ENCODE measurements around the gene CENPB.

Gene CENPB

GRCh38 chr20:3788685-3789155, 2.2 kb upstream of the CENPB start:
- no peak for DNase-seq

DNA sequence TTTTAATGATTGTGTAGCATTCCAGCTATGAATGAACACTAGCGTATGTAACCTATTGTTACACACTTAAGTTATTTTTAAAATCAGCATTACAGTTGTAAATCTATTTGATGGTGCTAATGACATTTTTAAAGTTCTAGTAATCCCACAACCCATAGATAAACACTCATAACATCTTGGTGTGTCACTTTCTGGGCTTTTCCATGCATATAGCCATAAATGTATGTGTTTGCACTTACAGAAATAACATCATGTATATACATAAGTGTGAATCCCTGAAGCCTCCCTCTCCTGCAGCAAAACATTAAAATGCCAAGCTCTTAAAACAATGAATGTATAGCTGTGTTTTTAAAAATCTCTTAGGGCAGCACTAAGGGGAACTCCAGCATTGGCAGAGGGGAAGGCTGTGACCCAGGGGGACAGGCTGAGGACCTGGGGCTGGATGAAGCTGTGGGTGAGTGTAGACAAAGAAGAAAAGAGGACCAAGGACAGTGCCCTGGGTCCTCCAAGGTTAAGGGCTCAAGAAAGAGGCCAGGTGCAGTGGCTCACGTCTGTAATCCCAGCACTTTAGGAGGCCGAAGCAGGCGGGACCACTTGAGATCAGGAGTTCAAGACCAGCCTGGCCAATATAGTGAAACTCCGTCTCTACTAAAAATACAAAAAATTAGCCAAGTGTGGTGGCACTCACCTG, 929 bp upstream of the CENPB start:
- no peak for DNase-seq

- DNase-seq, result peak; percentile 28
These were observed 435 bp downstream of the CENPB start for GRCh38 chr20:3786126-3786484.

DNA sequence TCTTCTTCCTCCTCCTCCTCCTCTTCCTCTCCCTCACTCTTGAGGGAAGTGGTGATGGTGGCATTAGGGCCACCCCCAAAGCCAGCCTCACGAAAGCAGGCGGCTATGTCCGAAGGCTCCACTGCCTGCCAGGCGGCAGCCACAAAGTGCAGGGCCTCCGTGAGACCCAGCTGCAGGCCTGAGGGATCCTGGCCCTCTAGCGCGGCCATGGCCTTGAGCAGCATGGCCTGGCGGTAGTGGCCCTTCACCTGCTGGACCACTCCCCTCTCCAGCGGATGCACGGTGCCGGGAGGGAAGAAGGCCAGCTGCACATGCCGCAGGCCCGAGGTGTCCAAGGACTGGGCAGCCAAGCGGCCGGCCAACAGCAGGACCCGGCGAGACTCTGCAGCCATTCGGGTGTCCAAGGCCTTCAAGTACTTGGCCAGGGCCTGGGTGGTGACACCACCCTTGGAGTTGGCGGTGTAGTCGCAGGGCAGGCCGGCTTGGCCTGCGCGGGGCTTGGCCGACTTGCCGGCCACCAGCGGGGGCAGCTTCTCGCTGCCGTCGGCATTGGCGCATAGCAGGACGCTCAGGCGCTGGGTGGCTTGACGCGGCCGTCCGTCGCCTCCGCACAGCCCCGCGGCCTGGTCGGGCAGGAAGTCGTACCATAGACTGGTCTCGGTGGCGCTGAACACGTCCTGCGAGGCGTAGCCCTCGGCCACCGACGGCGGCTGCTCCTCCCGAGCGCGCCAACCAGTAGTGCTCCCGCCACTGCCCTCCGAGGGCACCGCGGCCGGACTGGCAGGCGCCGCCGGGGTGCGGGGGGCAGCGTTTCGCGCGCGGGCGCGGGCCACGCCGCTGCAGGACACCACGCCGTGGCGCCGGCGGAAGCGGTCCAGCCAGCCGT, 1.1 kb downstream of the CENPB start:
- DNase-seq, result no peak

DNA sequence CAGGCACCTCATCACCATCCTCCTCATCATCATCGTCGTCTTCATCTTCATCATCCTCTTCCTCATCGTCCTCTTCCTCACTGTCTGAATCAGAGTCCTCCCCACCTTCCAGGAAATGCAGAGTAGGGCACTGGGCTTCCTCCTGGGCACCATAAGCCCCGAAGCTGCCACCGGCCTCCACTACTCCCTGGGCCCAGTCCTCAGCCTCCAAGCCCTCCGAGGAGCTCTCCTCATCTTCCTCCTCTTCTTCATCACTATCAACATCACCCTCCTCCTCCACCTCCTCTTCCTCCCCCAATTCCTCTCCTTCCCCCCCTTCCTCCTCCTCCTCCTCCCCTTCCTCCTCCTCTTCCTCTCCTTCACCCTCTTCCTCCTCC, 1.7 kb downstream of the CENPB start:
- no peak for DNase-seq

DNA sequence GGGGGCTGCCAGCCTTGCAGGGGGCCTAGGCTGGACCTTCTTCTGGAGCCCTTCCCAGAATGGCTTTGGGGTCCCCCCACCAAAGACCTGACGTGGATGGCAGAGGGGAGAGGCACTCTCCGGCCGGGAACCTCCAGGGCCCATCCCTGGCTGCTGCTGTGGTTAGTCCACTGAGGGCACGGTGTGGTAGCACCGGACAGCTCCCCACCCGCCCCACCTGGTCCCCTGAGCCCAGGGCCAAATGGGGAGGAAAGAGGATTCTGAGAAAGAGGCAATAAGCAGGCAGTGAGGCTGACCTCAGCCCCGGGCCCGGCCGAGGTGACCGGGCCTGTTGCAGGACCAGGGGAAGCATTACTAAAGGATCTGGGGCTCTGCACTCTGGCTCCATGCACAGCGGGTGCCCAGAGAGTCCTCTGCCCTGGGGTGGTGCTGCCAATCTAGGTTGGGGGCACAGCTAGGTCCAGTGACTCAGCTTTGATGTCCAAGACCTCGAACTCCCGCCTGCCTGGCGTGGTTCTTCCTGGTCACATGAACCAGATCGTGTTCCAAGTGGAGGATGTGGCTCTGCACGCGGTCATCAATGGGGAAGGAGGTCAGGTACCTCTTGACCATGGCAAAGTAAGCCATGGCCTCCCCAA, 2.2 kb downstream of the CENPB start:
- DNase-seq, result no peak

- no peak for DNase-seq
These were observed 2.9 kb downstream of the CENPB start for GRCh38 chr20:3783511-3784195.

DNA sequence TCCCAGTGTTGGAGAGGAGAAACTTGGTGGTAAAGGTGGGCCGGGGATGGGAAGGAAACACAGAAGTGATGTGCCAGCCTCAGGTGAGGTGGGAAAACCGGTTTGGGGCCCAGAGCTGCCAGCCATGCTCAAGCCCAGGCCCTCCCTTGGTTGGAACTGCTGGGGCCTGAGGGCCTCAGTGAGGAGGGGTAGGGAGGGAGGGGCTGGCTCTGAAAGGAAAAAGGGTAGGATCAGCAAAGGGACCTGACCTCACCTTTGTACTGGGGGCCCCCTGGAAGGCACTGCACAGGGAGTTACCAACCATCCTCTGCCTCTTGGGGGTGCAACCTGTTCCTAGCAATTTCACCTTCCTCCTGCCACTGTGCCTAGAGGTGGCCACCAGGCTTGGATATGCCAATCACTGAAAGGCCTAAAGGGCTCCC, 3.5 kb downstream of the CENPB start:
- DNase-seq, result no peak

DNA sequence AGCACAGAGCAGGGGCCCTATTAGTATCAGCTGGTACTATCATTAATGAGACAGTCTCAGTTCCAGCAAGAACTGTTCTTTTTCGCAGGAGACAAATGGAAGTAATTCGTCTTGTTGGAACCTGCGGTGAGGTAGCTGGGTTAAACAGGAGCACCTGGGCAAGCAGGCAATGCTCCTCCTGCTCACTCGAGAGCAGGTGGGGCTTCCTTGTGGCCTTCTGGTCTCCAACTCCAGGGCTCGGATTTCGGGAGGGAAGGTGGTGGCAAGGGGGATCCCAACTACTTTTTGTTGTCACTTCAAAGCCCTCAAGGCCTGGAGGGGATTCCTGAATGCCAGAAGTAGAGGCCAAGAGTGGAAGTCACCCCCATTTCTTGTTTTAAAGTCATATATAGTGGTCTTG, 3.9 kb downstream of the CENPB start:
- no peak for DNase-seq

GRCh38 chr20:3781153-3781910, 5.2 kb downstream of the CENPB start, which contains the start of gene SPEF1:
Gene SPEF1, minus strand, starts transcription at chr20:3781448. Its CDS starts 161 bp downstream, at chr20:3781287.
- DNase-seq, result no peak

DNA sequence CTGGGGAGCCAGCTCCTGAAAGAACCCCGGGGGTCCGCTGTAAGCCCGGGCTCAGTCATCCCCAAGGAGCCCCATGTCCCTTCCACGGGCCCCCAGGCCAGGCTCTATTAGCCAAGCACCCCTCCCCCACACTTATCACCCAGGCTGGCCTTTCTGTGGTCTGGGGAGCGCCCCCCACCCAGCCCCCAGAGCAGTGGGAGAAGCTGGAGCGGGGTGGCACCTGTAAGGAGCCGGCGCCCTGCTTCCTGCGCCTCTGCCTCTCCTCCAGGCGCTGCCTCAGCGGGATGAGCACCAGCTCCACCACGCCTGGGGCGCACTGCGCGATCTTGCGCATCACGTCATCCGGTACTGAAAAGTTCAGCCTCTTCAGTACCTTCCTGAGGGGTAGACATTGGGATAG, 7.6 kb downstream of the CENPB start:
- DNase-seq, result no peak

- no peak for DNase-seq
These were observed 8.6 kb downstream of the CENPB start for GRCh38 chr20:3777716-3778629.

- DNase-seq, result no peak
These were observed 9.2 kb downstream of the CENPB start for GRCh38 chr20:3777381-3777715.

DNA sequence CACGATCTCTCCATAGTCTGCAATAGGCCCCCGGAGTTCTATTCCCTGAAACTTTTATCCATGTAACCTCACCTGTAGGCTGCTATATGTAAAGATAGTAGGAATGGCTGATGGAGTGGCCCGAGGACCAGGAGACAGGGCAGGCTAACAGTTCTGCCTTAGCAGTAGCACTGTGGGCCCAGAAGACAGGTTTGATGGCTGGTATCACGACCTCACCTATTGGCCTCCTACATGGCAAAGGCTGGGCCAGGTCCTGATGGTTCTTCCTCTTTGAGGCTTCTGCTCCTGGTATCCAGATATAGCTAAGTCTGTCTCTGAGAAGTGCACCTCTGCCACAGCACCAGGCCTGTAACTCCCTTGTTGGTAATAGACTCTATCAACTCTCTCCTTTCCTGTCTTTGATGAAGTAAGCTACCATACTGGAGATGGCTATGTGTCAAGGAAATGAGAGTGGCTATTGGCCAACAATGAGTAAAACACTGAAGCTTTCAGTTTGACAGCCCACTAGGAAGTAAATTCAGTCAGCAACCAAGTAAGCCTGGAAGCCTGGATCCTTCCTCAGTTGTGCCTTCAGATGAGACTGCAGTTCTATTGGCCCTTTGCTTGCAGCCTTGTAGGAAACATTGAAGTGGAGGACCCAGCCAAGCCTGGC, 11.0 kb downstream of the CENPB start:
- no peak for DNase-seq

DNA sequence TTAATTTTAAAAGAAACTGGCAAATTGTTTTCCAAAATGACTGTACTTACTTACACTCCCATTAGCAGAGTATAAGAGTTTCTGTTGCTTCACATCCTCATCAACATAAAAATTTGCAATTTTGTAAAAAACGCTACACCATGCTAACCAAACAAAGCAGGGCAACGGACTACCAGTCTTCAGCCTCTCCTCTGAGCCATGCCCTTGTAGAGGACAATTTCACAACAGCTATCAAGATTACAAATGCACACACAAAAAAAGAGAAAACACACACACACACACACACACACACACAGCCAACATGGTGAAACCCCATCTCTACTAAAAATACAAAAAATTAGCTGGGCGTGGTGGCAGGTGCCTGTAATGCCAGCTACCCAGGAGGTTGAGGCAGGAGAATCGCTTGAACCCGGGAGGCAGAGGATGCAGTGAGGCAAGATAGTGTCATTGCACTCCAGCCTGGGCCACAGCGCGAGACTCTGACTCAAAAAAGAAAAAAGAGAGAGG, 14.9 kb downstream of the CENPB start:
- DNase-seq, result no peak

DNA sequence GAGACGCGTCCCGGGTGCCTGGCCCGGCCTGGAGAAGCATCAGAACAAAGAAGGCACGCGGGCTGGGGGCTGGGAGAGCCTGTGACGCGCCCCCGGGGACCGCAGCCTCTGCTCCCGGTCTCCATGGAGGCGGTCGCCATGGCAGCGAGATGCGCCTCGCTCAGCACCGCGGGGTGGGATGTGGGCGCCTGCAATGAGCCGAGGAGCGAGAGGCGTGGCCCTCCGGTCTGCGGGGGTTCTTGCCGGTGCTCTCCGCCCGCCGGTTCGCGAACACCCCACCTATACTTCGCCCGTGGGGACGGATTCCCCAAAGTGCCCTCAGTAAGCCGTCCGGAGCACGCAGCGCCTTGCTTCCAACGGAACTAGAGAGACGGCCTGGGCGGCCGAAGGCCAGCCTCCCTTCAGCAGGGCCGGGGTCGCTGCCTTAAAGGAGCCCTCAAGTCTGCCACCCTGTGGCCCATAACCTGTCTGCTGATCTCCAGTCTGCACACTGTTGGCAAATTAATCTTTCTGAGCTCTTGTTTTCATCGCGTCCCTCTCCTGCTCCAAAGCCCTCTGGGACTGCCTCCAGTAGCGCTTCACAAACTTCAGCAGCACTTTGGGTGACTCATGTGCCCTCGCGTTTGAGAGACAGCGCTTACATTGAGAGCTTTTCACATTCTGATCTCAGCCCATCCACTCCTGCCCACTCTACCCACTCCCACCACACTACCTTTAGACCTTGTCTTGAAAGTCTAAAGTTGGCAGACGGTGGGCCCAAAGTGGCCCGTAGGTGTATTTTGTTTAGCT, 18.0 kb downstream of the CENPB start:
- peak; percentile 86 for DNase-seq

DNA sequence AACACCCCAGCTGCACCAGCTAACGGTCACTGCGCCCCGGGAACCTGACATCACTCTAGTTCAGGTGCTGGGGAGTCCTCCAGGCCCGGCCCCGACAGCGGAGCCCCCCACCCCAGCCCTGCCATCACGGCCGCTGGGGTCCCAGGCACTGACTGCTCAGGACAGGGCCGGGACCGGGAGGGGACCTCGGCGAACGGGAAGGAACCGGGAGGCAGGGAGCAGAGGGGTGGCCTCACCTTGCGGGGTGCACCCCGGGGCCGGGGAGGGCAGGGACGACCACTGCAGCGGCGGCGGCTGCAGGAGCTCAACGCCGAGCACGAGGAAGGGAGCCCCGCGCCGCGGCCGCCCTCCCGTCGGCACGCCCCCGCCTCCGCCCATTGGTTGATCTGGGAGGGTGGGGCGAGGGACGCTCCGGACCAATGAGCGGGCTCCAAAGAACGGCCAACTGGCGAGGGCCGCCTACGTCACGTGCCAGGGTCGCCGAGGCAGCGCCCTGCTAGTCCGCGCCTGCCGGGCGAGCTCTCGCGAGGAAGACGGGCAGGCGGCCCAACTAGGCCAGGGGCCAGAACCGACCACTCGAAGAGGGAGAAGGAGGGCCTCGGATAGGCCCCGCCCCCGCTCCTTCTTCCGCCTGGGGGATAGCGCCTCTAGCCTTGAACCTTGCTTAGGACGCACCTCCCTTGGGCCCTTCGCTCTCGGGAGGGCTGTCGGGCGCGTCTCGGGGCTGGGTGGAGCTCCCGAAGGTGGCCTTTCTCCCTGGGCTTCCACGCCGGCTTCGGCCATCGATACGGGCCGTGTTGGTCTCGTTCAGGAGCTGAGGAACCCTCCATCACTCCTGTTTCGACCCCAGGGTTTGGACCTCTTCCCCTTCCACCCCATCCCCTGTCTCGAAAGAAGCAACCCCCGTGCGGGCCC, 18.9 kb downstream of the CENPB start, which contains the start of gene ADISSP:
Gene ADISSP (minus strand): TSS at position 327 of the 915 bp plus-strand sequence. CDS start 7,653 bp downstream, outside the sequence.
- DNase-seq, result peak; percentile 94

GRCh38 chr20:3767110-3767426, 19.5 kb downstream of the CENPB start:
- DNase-seq, result no peak

Data from T-helper 9 cell (primary cell).